HG03064 (cell line): ENCODE data around the gene IL1B.
A peak's percentile ranks its signal among the peaks of the same experiment; 100 is the strongest.

Source experiments
- ATAC-seq: cut with Tn5 transposase; IDR thresholded peaks from one replicate; pipeline ENCODE4 v1.9.1; 2021; ENCODE audit warnings: low read depth; ENCODE audit not compliant: unreplicated experiment

IL1B gene

GRCh38 chr2:112787294-112787693 is 49.3 kb downstream of the IL1B start:
- ATAC-seq = no peak

- no peak for ATAC-seq
Measured at GRCh38 chr2:112784199-112785189, 52.1 kb downstream of the IL1B start, which contains the start of gene IL1A. TSS of gene IL1A (minus strand) at chr2:112784493. CDS start at chr2:112783770, 723 bp downstream.

GRCh38 chr2:112783187-112783714 is 53.3 kb downstream of the IL1B start:
- no peak for ATAC-seq

- peak; percentile 79 for ATAC-seq
Measured at GRCh38 chr2:112782234-112782799, 54.3 kb downstream of the IL1B start.
